Common myeloid progenitor, CD34-positive (primary cell): ENCODE results near the gene NXPH4.
A peak's percentile ranks its signal among the peaks of the same experiment; 100 is the strongest.

Experiments used
- CTCF ChIA-PET: fragments of 350-600 bp; sonication (Branson Sonifier 250); formaldehyde crosslinking; loops from one replicate; lab custom pipeline; 2021; ENCODE audit warnings: antibody characterized with exemption; lab: Charles Lee
- POLR2A ChIA-PET: fragments of 350-600 bp; sonication (Branson Sonifier 250); formaldehyde crosslinking; loops from one replicate; lab custom pipeline; 2021; ENCODE audit warnings: antibody characterized with exemption; lab: Charles Lee
- DNase-seq, 3 donors: peaks; one replicate each; pipeline versions ENCODE4 v3.0.0 to v3.0.0-alpha.2; 2013
- H3K27ac ChIP-seq, 2 experiments: 1 replicate in 1 of 2; 2 replicates in 1 of 2; pipeline ENCODE4 v1.7.0; 2013; ENCODE audit warnings: inconsistent platforms in 2 of 2, low read length in 2 of 2, mild to moderate bottlenecking in 2 of 2, low read depth in 1 of 2, moderate library complexity in 1 of 2; ENCODE audit not compliant: severe bottlenecking in 2 of 2, insufficient read depth in 1 of 2, poor library complexity in 1 of 2
- H3K27me3 ChIP-seq, 5 experiments: replicated peaks in 2 of 5; 1 replicate in 3 of 5; 2 replicates in 2 of 5; pipeline versions ENCODE4 v1.6.1 to v1.7.0; 2013; ENCODE audit warnings: low read length in 4 of 5, mild to moderate bottlenecking in 2 of 5, moderate library complexity in 2 of 5, inconsistent platforms in 1 of 5; ENCODE audit not compliant: insufficient read depth in 5 of 5, control insufficient read depth in 4 of 5
- H3K36me3 ChIP-seq, 4 experiments: 1 replicate in 2 of 4; 2 replicates in 2 of 4; pipeline versions ENCODE4 v1.6.1 to v1.7.0; 2013; ENCODE audit warnings: low read length in 3 of 4, control low read depth in 1 of 4, mild to moderate bottlenecking in 1 of 4; ENCODE audit not compliant: control insufficient read depth in 4 of 4, insufficient read depth in 4 of 4
- H3K4me1 ChIP-seq, 4 experiments: 1 replicate in 3 of 4; 2 replicates in 1 of 4; pipeline versions ENCODE4 v1.6.1 to v1.7.1; 2013; ENCODE audit warnings: low read length in 3 of 4, mild to moderate bottlenecking in 3 of 4, control low read depth in 1 of 4, inconsistent platforms in 1 of 4, moderate library complexity in 1 of 4; ENCODE audit not compliant: control insufficient read depth in 4 of 4, insufficient read depth in 4 of 4; ENCODE audit errors: control extremely low read depth in 1 of 4
- H3K4me3 ChIP-seq, 7 experiments: 1 replicate in 4 of 7; 2 replicates in 3 of 7; pipeline versions ENCODE4 v1.5.1 to v1.7.0; 2013; ENCODE audit warnings: mild to moderate bottlenecking in 7 of 7, low read length in 6 of 7, moderate library complexity in 6 of 7, inconsistent platforms in 2 of 7, low read depth in 2 of 7, control low read depth in 1 of 7; ENCODE audit not compliant: insufficient read depth in 4 of 7, control insufficient read depth in 1 of 7; ENCODE audit errors: extremely low read depth in 1 of 7
- H3K9me3 ChIP-seq, 5 experiments: 1 replicate in 4 of 5; 2 replicates in 1 of 5; pipeline versions ENCODE4 v1.6.1 to v1.7.1; 2013; ENCODE audit warnings: low read length in 4 of 5, mild to moderate bottlenecking in 2 of 5, inconsistent platforms in 1 of 5, low read depth in 1 of 5, moderate library complexity in 1 of 5; ENCODE audit not compliant: control insufficient read depth in 4 of 5, insufficient read depth in 2 of 5; ENCODE audit errors: control extremely low read depth in 1 of 5
- WGBS: methylation state at CpG from one replicate; pipeline ENCODE4 v1.1.5; 2013; ENCODE audit not compliant: insufficient coverage; 5-methylcytosine and 5-hydroxymethylcytosine counted together

NXPH4 gene

DNA sequence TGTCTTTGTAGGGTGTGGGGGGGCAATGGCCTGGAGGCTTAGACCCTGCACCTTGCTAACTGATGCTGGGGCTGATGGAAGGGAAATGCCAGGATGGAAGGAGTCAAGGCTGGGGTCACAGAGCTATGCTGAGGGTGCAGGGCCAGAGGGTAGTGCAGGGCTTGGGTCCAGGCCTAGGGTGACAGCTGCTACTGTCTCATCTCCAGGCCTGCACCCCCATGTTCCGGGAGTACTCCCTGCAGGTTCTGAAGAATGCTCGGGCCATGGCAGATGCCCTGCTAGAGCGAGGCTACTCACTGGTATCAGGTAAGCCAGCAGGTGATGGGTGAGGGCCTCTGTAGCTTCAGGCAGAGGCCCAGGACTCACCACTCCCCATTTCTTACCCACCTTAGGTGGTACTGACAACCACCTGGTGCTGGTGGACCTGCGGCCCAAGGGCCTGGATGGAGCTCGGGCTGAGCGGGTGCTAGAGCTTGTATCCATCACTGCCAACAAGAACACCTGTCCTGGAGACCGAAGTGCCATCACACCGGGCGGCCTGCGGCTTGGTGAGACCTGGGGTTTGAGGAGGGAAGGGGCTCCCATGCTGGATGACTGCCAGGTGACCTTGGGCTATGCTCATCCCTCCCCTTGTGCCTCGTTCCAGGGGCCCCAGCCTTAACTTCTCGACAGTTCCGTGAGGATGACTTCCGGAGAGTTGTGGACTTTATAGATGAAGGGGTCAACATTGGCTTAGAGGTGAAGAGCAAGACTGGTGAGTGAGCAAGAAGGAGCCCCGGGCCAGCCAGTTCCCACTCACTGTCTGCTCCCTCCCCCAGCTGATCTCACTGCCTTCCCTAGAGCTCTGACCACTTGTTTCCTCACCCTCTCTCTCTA is 17.0 kb downstream of the NXPH4 start:
- no peak for DNase-seq
- CTCF ChIA-PET: interaction anchor here (1.3 to 13.6 kb wide), 4 partner anchors 9 to 19 kb away, joined by 4 to 326 read pairs (median 89); partner anchors contain the start of genes NXPH4 and STAC3
- WGBS: 95% methylated on average over 11 of the region's 15 CpGs

DNA sequence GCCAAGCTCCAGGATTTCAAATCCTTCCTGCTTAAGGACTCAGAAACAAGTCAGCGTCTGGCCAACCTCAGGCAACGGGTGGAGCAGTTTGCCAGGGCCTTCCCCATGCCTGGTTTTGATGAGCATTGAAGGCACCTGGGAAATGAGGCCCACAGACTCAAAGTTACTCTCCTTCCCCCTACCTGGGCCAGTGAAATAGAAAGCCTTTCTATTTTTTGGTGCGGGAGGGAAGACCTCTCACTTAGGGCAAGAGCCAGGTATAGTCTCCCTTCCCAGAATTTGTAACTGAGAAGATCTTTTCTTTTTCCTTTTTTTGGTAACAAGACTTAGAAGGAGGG is 17.6 kb downstream of the NXPH4 start:
- Histone ChIP-seq H3K27me3 (peaks cover 0 to 47% (median 23%) of the 10 kb centered on the region in 5 experiments), H3K36me3 (peaks cover 10 to 46% (median 29%) of the 10 kb centered on the region in 4 experiments), H3K27ac (no peak overlapping the region), H3K4me3 (no peak overlapping the region), H3K4me1 (peaks cover 3 to 36% (median 35%) of the 10 kb centered on the region in 4 experiments), H3K9me3 (no peaks in the 10 kb centered on the region)
- DNase-seq: no peak
- ChIA-PET CTCF (interaction anchor here (1.4 to 13.6 kb wide), 3 partner anchors 9 to 20 kb away, joined by 8 to 326 read pairs (median 170); partner anchors contain the start of genes NXPH4 and STAC3), POLR2A (no interaction called here)
- 86% methylated on average over 3 of the region's 3 CpGs for WGBS

More for the DNA sequence above, 17.0 kb downstream of the NXPH4 start:
- Histone ChIP-seq H3K9me3 (no peaks in the 10 kb centered on the region), H3K4me3 (no peak overlapping the region), H3K36me3 (peaks cover 10 to 46% (median 29%) of the 10 kb centered on the region in 4 experiments), H3K27me3 (peaks cover 0 to 41% (median 19%) of the 10 kb centered on the region in 5 experiments), H3K27ac (no peak overlapping the region), H3K4me1 (peaks cover 6 to 36% (median 36%) of the 10 kb centered on the region in 4 experiments)
- POLR2A ChIA-PET: no interaction called here

DNA sequence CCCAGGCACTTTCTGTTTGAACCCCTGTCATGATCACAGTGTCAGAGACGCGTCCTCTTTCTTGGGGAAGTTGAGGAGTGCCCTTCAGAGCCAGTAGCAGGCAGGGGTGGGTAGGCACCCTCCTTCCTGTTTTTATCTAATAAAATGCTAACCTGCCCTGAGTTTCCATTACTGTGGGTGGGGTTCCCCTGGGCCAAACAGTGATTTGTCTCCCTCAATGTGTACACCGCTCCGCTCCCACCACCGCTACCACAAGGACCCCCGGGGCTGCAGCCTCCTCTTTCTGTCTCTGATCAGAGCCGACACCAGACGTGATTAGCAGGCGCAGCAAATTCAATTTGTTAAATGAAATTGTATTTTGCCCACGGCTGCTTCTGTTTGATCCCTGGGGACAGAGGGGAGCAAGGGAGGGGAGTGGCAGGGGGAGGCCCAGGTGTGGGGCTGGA is 18.0 kb downstream of the NXPH4 start:
- peaks cover 10 to 46% (median 29%) of the 10 kb centered on the region in 4 experiments for H3K36me3 ChIP-seq
- H3K4me1 ChIP-seq: peaks cover 0 to 36% (median 35%) of the 10 kb centered on the region in 4 experiments
- ChIA-PET POLR2A (no interaction called here), CTCF (interaction anchor here (1.4 to 13.6 kb wide), 3 partner anchors 9 to 20 kb away, joined by 8 to 326 read pairs (median 170); partner anchors contain the start of genes NXPH4 and STAC3)
- H3K27me3 ChIP-seq: peaks cover 0 to 51% (median 27%) of the 10 kb centered on the region in 5 experiments
- no peak for DNase-seq
- 89% methylated on average over 6 of the region's 10 CpGs for WGBS
- no peak overlapping the region for H3K27ac ChIP-seq
- H3K9me3 ChIP-seq: no peaks in the 10 kb centered on the region
- H3K4me3 ChIP-seq: no peak overlapping the region

DNA sequence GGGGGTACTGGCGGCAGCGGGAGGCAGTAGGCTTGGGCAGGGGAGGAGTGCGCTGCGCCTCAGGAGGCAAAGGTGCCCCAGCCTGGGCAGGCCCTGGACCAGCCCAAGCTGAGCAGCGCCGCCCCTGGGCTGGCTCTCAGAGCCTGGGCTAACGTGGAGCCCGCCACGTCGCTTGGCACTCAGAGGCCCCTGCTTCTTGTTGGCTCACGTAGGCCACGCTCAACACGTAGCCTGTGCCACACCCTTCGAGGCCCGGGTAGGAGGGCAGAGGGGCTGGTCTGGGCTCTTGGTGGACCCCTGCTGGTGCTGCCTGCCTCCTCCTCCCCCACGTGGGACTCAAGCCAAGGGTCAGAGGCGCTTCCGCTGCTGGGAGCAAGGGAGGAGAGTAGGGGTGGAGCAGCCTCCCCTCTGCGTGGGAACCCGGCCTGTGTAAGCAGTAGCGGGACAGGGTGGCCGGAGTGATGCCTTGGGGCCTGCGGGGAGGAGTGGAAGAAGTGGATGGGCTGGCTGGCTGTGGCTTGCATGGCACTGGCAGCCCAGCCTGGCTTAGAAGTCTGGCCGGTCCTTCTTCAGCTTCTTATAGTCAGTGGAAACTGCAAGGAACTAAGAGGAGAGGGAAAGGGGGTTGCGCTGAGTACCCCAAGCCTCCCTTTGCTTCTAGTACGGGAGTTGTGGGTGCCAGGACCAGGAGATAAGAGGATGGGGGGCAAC is 18.6 kb downstream of the NXPH4 start:
- peaks cover 0 to 57% (median 32%) of the 10 kb centered on the region in 5 experiments for H3K27me3 ChIP-seq
- WGBS: 96% methylated on average over 21 of the region's 26 CpGs
- no peak for DNase-seq
- CTCF ChIA-PET: interaction anchor here (16.6 to 18.5 kb wide), 2 partner anchors 7 to 22 kb away, joined by 236 to 326 read pairs; partner anchors contain the start of gene SHMT2
- no peak overlapping the region for H3K27ac ChIP-seq
- no peak overlapping the region for H3K4me3 ChIP-seq
- POLR2A ChIA-PET: no interaction called here
- H3K4me1 ChIP-seq: peaks cover 0 to 36% (median 35%) of the 10 kb centered on the region in 4 experiments
- H3K36me3 ChIP-seq: peaks cover 10 to 46% (median 29%) of the 10 kb centered on the region in 4 experiments
- H3K9me3 ChIP-seq: no peaks in the 10 kb centered on the region

DNA sequence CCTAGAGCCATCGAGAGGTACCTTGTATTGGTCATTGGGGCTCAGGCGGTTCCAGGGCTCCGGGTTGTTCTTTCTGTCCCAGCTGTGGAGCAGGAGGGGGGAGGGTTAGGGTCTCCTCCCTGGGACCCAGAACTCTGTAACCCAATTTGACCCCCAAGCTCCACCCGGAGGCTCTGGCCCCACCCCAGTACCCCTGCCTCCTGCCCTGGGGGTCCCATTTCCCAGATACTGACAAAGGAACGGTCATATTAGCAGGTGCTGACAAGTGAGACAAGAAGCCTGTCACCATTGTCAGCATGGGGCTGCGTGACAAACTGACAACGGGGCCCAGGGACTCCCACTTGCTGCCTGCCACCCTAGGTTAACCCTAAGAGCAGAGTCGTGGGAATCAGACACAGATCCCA is 19.1 kb downstream of the NXPH4 start:
- Histone ChIP-seq H3K9me3 (no peaks in the 10 kb centered on the region), H3K27ac (no peak overlapping the region), H3K36me3 (peaks cover 10 to 45% (median 29%) of the 10 kb centered on the region in 4 experiments), H3K27me3 (peaks cover 0 to 62% (median 38%) of the 10 kb centered on the region in 5 experiments), H3K4me1 (peaks cover 0 to 36% (median 35%) of the 10 kb centered on the region in 4 experiments), H3K4me3 (no peak overlapping the region)
- DNase-seq: no peak
- ChIA-PET CTCF (interaction anchor here (16.6 to 18.5 kb wide), 2 partner anchors 8 to 23 kb away, joined by 236 to 326 read pairs; partner anchors contain the start of gene SHMT2), POLR2A (no interaction called here)
- 55% methylated on average over 7 of the region's 8 CpGs for WGBS

DNA sequence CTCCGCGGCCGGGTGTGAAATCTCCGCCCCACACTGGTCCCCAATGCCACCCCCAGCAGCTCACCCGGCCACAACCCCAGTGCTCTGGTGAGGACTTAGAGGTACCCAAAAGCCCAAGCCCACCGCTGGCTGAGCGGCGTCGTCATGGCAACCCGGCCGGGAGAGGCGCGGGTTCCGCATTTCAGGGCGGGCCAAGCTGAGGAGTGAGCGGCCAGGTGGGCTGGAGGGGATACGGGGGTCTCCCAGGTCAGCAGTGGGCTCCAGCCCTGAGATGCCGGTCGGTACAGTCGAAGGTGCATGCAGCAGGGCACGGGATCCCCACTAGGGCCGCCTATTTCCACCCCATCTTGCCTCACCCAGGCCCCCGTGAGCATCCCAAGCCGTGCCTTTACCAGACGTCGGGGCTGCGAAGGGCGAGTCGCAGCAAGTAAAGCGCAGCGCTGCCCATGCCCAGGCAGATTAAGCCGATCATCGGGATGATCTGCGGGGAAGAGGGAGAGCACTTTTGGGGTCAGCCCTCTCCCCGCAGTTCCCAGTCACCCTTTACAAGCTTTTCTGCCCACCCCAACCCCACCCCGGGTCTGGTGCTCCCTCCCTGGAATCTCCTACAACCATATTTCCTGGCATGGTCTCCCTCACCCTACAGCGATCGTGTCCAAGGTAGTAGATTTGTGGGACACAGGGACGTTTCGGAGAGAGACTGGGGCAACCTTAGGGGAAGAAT is 19.8 kb downstream of the NXPH4 start:
- Histone ChIP-seq H3K9me3 (no peaks in the 10 kb centered on the region), H3K27me3 (peaks cover 0 to 68% (median 44%) of the 10 kb centered on the region in 5 experiments), H3K4me3 (no peak overlapping the region), H3K36me3 (peaks cover 7 to 39% (median 27%) of the 10 kb centered on the region in 4 experiments), H3K27ac (no peak overlapping the region), H3K4me1 (peaks cover 0 to 40% (median 37%) of the 10 kb centered on the region in 4 experiments)
- 14% methylated on average over 19 of the region's 40 CpGs for WGBS
- POLR2A ChIA-PET: no interaction called here
- CTCF ChIA-PET: interaction anchor here (1.2 to 18.5 kb wide), 5 partner anchors 9 to 64 kb away, joined by 3 to 326 read pairs (median 5); partner anchors contain the start of genes SHMT2 and STAC3
- peak in 2 of 3 donors; percentile 54 for DNase-seq
